ENCODE data around the gene NUTM1.
A peak's percentile ranks its signal among the peaks of the same experiment; 100 is the strongest.

The NUTM1 gene

DNA sequence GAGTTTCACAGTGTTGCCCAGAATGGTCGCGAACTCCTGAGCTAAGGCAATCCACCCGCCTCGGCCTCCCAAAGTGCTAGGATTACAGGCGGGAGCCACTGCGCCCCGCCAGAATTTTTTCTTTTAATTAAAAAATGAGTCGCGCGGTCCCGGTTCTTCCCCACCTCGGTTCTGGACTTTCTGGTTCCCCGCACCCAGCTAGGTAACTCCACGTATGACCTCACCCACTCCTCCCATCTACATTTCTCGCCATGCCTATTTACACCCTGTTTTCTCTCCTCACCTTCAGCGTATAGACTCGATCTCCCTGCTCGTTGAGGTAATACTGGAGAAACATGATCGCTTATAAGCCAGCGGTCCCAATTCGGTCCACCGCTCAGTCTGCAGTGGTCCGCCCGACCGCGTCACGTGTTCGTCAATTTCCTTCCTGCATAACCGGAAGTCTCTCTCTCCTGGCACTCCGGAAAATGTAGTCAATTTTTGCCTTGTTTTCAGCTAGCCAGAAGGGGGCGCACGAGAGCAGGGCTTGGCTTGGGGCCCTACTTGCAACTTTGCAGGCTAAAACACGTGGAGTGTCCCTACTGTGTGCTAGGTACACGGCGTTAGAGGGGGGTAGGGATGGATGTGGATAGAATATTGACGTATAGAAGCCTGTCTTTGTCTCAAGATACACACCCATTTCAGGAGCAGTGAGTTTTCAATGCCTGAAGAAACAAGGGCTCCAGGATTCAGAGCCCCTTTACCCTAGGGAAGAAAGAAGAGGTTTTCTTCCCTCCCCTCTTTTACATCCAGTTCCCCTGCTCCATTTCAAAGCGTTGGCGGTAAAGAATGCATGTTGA, at the start of gene NUTM1, which contains the start of gene NOP10 (continued):
- TF ChIP-seq, protein P1, sequence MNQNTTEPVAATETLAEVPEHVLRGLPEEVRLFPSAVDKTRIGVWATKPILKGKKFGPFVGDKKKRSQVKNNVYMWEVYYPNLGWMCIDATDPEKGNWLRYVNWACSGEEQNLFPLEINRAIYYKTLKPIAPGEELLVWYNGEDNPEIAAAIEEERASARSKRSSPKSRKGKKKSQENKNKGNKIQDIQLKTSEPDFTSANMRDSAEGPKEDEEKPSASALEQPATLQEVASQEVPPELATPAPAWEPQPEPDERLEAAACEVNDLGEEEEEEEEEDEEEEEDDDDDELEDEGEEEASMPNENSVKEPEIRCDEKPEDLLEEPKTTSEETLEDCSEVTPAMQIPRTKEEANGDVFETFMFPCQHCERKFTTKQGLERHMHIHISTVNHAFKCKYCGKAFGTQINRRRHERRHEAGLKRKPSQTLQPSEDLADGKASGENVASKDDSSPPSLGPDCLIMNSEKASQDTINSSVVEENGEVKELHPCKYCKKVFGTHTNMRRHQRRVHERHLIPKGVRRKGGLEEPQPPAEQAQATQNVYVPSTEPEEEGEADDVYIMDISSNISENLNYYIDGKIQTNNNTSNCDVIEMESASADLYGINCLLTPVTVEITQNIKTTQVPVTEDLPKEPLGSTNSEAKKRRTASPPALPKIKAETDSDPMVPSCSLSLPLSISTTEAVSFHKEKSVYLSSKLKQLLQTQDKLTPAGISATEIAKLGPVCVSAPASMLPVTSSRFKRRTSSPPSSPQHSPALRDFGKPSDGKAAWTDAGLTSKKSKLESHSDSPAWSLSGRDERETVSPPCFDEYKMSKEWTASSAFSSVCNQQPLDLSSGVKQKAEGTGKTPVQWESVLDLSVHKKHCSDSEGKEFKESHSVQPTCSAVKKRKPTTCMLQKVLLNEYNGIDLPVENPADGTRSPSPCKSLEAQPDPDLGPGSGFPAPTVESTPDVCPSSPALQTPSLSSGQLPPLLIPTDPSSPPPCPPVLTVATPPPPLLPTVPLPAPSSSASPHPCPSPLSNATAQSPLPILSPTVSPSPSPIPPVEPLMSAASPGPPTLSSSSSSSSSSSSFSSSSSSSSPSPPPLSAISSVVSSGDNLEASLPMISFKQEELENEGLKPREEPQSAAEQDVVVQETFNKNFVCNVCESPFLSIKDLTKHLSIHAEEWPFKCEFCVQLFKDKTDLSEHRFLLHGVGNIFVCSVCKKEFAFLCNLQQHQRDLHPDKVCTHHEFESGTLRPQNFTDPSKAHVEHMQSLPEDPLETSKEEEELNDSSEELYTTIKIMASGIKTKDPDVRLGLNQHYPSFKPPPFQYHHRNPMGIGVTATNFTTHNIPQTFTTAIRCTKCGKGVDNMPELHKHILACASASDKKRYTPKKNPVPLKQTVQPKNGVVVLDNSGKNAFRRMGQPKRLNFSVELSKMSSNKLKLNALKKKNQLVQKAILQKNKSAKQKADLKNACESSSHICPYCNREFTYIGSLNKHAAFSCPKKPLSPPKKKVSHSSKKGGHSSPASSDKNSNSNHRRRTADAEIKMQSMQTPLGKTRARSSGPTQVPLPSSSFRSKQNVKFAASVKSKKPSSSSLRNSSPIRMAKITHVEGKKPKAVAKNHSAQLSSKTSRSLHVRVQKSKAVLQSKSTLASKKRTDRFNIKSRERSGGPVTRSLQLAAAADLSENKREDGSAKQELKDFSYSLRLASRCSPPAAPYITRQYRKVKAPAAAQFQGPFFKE (tag by site-specific recombination; IDR thresholded peaks at IDR 0.05; ENCODE audit: borderline replicate concordance), result no peak
- TF ChIP-seq SP2 (tag by site-specific recombination; IDR thresholded peaks at IDR 0.05) (peak; percentile 66), ZBTB17 (tag by site-specific recombination; IDR thresholded peaks at IDR 0.05) (peak; percentile 85), ZNF138 (tag by site-specific recombination; IDR thresholded peaks at IDR 0.05; ENCODE audit: borderline replicate concordance) (no peak), ZNF585B (tag by site-specific recombination; IDR thresholded peaks at IDR 0.05) (no peak), ZNF169 (tag by site-specific recombination; IDR thresholded peaks at IDR 0.05) (no peak), ZNF629 (tag by site-specific recombination; IDR thresholded peaks at IDR 0.05) (peak; percentile 91), ZNF335 (tag by site-specific recombination; conservative IDR thresholded peaks at IDR 0.05) (peak; percentile 84), ZNF707 (tag by site-specific recombination; IDR thresholded peaks at IDR 0.05) (no peak), IKZF3 (tag by site-specific recombination; IDR thresholded peaks at IDR 0.05) (peak; percentile 29; the same call in 1 of the 2 replicates), YY2 (tag by site-specific recombination; IDR thresholded peaks at IDR 0.05) (no peak), ZNF843 (tag by site-specific recombination; IDR thresholded peaks at IDR 0.05) (no peak), ZNF549 (tag by site-specific recombination; IDR thresholded peaks at IDR 0.05) (no peak)
- TF ChIP-seq, protein P2, sequence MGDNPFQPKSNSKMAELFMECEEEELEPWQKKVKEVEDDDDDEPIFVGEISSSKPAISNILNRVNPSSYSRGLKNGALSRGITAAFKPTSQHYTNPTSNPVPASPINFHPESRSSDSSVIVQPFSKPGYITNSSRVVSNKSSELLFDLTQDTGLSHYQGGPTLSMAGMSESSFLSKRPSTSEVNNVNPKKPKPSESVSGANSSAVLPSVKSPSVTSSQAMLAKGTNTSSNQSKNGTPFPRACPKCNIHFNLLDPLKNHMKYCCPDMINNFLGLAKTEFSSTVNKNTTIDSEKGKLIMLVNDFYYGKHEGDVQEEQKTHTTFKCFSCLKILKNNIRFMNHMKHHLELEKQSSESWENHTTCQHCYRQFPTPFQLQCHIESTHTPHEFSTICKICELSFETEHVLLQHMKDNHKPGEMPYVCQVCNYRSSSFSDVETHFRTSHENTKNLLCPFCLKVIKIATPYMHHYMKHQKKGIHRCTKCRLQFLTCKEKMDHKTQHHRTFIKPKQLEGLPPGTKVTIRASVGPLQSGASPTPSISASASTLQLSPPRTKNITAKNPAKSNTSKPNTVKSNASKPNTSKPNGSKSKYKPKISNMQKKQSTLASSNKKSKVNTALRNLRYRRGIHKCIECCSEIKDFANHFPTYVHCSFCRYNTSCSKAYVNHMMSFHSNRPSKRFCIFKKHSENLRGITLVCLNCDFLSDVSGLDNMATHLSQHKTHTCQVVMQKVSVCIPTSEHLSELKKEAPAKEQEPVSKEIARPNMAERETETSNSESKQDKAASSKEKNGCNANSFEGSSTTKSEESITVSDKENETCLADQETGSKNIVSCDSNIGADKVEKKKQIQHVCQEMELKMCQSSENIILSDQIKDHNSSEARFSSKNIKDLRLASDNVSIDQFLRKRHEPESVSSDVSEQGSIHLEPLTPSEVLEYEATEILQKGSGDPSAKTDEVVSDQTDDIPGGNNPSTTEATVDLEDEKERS (tag by site-specific recombination; IDR thresholded peaks at IDR 0.05), result no peak
- TF ChIP-seq, protein P3, sequence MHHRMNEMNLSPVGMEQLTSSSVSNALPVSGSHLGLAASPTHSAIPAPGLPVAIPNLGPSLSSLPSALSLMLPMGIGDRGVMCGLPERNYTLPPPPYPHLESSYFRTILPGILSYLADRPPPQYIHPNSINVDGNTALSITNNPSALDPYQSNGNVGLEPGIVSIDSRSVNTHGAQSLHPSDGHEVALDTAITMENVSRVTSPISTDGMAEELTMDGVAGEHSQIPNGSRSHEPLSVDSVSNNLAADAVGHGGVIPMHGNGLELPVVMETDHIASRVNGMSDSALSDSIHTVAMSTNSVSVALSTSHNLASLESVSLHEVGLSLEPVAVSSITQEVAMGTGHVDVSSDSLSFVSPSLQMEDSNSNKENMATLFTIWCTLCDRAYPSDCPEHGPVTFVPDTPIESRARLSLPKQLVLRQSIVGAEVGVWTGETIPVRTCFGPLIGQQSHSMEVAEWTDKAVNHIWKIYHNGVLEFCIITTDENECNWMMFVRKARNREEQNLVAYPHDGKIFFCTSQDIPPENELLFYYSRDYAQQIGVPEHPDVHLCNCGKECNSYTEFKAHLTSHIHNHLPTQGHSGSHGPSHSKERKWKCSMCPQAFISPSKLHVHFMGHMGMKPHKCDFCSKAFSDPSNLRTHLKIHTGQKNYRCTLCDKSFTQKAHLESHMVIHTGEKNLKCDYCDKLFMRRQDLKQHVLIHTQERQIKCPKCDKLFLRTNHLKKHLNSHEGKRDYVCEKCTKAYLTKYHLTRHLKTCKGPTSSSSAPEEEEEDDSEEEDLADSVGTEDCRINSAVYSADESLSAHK (tag by site-specific recombination; IDR thresholded peaks at IDR 0.05), result no peak
- TF ChIP-seq, protein P4, sequence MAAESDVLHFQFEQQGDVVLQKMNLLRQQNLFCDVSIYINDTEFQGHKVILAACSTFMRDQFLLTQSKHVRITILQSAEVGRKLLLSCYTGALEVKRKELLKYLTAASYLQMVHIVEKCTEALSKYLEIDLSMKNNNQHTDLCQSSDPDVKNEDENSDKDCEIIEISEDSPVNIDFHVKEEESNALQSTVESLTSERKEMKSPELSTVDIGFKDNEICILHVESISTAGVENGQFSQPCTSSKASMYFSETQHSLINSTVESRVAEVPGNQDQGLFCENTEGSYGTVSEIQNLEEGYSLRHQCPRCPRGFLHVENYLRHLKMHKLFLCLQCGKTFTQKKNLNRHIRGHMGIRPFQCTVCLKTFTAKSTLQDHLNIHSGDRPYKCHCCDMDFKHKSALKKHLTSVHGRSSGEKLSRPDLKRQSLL (tag by site-specific recombination; IDR thresholded peaks at IDR 0.05), result no peak
- TF ChIP-seq, protein P5, sequence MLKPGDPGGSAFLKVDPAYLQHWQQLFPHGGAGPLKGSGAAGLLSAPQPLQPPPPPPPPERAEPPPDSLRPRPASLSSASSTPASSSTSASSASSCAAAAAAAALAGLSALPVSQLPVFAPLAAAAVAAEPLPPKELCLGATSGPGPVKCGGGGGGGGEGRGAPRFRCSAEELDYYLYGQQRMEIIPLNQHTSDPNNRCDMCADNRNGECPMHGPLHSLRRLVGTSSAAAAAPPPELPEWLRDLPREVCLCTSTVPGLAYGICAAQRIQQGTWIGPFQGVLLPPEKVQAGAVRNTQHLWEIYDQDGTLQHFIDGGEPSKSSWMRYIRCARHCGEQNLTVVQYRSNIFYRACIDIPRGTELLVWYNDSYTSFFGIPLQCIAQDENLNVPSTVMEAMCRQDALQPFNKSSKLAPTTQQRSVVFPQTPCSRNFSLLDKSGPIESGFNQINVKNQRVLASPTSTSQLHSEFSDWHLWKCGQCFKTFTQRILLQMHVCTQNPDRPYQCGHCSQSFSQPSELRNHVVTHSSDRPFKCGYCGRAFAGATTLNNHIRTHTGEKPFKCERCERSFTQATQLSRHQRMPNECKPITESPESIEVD (tag by site-specific recombination; IDR thresholded peaks at IDR 0.05), result no peak
- TF ChIP-seq, protein P6, sequence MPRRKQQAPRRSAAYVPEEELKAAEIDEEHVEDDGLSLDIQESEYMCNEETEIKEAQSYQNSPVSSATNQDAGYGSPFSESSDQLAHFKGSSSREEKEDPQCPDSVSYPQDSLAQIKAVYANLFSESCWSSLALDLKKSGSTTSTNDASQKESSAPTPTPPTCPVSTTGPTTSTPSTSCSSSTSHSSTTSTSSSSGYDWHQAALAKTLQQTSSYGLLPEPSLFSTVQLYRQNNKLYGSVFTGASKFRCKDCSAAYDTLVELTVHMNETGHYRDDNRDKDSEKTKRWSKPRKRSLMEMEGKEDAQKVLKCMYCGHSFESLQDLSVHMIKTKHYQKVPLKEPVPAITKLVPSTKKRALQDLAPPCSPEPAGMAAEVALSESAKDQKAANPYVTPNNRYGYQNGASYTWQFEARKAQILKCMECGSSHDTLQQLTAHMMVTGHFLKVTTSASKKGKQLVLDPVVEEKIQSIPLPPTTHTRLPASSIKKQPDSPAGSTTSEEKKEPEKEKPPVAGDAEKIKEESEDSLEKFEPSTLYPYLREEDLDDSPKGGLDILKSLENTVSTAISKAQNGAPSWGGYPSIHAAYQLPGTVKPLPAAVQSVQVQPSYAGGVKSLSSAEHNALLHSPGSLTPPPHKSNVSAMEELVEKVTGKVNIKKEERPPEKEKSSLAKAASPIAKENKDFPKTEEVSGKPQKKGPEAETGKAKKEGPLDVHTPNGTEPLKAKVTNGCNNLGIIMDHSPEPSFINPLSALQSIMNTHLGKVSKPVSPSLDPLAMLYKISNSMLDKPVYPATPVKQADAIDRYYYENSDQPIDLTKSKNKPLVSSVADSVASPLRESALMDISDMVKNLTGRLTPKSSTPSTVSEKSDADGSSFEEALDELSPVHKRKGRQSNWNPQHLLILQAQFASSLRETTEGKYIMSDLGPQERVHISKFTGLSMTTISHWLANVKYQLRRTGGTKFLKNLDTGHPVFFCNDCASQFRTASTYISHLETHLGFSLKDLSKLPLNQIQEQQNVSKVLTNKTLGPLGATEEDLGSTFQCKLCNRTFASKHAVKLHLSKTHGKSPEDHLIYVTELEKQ (tag by site-specific recombination; IDR thresholded peaks at IDR 0.05; ENCODE audit: borderline replicate concordance), result peak; percentile 19; the same call in 1 of the 2 replicates
- TF ChIP-seq, protein P7, sequence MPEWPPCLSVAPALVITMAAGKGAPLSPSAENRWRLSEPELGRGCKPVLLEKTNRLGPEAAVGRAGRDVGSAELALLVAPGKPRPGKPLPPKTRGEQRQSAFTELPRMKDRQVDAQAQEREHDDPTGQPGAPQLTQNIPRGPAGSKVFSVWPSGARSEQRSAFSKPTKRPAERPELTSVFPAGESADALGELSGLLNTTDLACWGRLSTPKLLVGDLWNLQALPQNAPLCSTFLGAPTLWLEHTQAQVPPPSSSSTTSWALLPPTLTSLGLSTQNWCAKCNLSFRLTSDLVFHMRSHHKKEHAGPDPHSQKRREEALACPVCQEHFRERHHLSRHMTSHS (tag by site-specific recombination; IDR thresholded peaks at IDR 0.05), result no peak
